ENCODE results near the gene PPRC1. TPM values are rescaled to one million over a fixed set of nuclear protein-coding genes. Genes with fewer than 3 reads are reported as not detected.

Gene PPRC1
- total RNA-seq, 1 donor from 2014 or later = 59.4 TPM

DNA sequence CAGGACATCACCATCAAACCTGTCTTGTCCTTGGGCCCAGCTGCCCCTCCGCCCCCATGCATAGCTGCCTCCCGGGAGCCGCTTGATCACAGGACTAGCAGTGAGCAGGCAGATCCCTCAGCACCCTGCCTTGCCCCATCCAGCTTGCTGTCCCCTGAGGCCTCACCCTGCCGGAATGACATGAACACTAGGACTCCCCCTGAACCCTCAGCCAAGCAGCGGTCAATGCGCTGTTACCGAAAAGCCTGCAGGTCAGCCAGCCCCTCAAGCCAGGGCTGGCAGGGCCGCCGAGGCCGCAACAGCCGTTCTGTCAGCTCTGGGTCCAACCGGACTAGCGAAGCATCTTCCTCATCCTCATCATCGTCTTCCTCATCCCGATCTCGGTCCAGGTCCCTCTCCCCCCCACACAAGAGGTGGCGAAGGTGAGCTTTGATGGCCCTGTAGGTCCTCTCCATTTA is 14.2 kb downstream of the PPRC1 start:
- DNase-seq (ENCODE audit: low spot score) = no peak

GRCh38 chr10:102147561-102147960 is 14.7 kb downstream of the PPRC1 start:
- DNase-seq (ENCODE audit: low spot score) = no peak

DNA sequence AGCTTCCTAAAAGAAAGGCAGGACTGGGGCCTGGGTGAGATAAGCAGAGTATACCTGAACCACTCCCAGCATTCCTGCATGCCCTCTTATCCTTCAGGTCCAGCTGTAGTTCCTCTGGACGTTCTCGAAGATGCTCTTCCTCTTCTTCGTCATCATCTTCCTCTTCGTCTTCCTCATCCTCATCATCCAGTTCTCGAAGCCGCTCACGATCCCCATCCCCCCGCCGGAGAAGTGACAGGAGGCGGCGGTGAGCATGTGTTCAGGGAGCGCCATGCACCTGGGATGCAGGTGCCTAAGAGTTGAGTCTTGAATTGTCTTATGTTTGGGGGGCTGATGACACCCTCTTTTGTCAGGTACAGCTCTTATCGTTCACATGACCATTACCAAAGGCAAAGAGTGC is 15.4 kb downstream of the PPRC1 start:
- DNase-seq (ENCODE audit: low spot score) = no peak

DNA sequence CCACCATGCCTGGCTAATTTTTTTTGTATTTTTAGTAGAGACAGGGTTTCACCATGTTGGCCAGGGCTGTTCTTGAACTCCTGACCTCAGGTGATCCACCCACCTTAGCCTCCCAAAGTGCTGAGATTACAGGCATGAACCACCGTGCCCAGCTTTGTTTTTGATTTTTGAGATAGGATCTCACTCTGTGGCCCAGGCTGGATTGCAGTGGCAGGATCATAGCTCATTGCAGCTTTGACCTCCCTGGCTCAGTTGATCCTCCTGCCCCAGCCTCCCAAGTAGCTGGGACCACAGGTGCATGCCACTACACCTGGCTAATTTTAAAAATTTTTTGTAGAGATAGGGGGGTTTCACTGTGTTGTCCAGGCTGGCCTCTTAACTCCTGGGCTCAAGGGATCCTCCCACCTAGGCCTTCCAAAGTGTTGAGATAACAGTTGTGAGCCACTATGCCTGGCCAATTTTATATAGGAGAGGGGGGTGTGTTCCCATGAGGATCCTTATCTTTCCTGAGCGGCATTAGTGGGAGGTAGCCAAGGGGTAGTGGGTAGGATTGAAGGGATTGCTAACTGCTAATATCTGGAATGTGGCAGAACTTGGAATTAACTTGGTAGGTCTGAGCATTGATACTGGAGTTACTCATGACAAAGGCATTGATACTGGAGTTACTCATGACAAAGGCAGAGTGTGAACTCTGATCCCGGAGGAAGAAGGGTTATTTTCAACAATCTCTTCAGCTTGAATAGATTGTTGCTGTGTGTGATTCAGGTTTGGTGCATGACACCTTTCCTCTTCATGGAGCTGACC is 18.3 kb downstream of the PPRC1 start:
- DNase-seq (ENCODE audit: low spot score) = no peak

GRCh38 chr10:102151774-102152544 is 19.1 kb downstream of the PPRC1 start, which contains the start of gene NOLC1:
NOLC1 (plus strand) TSS chr10:102152389; CDS start chr10:102152411, 22 bp downstream.
- peak; percentile 99 for DNase-seq (ENCODE audit: low spot score)

- no peak for DNase-seq (ENCODE audit: low spot score)
These were observed 19.7 kb downstream of the PPRC1 start for GRCh38 chr10:102152545-102152890.

GRCh38 chr10:102153093-102153620 is 20.3 kb downstream of the PPRC1 start:
- no peak for DNase-seq (ENCODE audit: low spot score)

GRCh38 chr10:102154466-102155116 is 21.8 kb downstream of the PPRC1 start:
- DNase-seq (ENCODE audit: low spot score) = no peak

- DNase-seq (ENCODE audit: low spot score) = no peak
These were observed 24.4 kb downstream of the PPRC1 start for GRCh38 chr10:102157224-102157623.

DNA sequence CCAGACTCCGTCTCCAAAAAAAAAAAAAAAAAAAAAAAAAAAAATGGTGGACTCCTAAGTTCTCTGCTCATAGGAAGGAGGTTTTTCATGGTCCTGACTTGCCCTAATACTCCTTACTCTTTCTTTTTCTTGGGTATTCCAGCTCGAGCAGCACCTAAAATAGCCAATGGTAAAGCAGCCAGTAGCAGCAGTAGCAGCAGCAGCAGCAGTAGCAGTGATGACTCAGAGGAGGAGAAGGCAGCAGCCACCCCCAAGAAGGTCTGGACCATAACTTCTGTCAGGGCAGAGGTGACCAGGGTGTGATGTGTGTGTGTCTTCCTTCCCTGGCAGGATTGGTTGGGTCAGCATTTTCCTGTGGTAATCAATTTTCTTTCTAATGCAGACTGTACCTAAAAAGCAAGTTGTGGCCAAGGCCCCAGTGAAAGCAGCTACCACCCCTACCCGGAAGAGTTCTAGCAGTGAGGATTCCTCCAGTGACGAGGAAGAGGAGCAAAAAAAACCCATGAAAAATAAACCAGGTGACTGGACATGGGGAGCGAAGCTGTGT is 26.3 kb downstream of the PPRC1 start:
- no peak for DNase-seq (ENCODE audit: low spot score)

DNA sequence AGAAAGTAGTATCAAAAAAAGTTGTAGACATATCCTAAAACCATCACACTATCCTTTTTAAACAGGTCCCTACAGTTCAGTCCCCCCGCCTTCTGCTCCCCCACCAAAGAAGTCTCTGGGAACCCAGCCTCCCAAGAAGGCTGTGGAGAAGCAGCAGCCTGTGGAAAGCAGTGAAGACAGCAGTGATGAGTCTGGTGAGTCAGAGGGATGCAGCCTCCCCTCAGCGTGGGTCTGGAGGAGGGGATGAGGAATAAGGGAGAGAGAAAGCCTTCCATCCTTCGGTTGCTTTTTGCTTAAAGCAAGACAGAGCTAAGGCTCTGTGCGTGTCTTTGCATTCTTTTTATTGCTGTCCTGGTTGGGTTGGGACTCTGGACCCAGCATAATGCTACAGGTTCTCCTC is 27.0 kb downstream of the PPRC1 start:
- DNase-seq (ENCODE audit: low spot score) = no peak

DNA sequence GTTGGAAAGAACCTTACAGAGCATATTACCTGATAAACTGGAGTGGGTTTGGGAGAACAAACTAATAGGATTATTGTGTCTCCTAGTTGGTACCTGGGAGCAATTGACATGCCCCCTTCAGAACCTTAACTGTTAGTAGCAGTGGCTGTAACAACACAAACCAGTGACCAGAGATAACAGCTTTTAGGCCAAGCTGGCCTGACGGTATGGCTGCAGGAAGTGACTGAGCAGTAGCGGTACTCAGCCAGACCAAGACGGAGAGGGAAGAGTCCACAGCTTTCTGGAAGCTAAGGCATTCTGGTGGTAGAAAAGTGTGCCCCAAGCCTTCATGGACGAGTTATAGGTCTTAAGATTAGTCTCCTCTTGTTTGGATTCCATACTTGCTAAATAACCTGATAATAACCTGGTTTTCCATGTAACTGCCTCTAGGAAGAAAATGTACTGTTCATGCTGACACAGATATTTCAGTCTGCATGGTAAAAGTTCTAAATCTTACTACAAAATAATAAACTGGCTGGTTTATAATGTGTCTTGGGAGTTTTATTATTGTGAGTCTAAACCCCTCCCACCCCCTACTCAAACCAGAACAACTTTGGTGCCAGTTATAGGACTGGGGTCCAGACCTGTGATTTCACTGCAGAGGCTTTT is 30.6 kb downstream of the PPRC1 start:
- no peak for DNase-seq (ENCODE audit: low spot score)

DNA sequence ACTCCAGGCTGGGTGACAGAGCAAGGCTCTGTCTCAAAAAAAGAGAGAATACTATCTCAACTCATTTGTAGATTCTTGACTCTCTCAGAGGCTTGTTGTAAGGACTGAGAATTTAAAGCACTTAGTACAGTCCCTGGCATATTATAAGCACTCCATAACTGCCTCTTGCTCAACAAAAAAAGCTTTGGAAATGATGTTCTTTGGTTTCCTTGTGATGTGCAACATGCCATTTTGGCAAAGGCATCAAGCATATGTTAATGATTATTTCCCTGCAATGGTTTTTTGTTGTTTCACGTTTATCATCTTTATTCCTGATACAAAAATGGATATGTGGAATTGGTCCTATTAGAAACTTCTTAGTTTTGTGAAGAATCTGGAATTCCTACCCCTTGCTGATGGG is 35.0 kb downstream of the PPRC1 start:
- DNase-seq (ENCODE audit: low spot score) = no peak

DNA sequence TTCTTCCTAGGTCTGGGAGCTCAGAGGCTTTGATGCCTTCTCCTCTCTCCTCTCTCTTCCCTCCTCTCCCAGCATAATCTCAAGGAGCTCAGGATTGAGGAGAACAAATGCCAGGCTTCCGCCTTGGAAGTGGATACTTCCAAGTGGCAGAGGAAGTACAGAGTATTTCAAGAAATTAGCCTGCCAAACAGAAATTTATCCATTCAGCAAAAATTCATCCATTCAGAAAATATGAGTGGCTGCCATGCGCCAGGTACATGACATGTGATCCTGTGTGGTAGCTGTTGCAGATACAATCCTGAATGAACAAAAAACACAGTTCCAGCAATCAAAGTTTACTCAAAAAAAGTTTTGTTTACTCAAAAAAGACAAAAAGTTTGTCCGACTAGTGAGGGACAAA is 37.8 kb downstream of the PPRC1 start:
- no peak for DNase-seq (ENCODE audit: low spot score)

- DNase-seq (ENCODE audit: low spot score) = no peak
These were observed 39.4 kb downstream of the PPRC1 start for GRCh38 chr10:102172288-102172687.

DNA sequence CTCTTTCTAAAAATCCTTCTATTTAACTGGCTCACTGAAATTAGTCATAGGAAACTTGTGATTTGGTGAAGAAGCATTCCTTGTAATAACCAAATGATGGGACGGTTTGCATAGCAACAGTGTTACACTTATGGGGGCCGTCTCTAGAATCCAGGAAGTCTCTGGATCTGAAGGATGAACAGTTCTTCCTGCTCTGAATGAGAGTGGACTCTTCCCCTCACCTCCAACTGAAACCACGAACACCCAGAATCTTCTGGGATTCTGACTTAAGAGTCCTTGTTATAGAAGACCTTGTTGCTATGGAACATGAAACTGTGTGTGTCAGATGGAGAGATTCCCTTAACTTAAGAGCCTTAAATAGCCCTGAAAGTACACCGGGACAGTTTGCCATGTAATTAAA is 42.6 kb downstream of the PPRC1 start:
- no peak for DNase-seq (ENCODE audit: low spot score)

DNA sequence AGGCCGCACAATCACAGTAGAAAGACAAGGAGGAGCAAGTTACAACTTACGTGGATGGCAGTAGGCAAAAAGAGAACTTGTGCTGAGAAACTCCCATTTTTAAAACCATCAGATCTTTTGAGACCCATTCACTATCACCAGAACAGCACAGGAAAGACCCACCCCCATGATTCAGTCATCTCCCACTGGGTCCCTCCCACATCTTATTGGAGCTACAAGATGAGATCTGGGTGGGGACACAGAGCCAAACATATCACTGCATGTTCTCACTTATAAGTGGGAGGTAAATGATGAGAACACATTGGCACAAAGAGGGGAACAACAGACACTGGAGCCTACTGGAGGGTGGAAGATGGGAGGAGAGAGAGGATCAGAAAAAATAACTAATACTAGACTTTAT is 51.8 kb downstream of the PPRC1 start:
- DNase-seq (ENCODE audit: low spot score) = no peak

GRCh38 chr10:102185272-102185671 is 52.4 kb downstream of the PPRC1 start:
- DNase-seq (ENCODE audit: low spot score) = no peak

DNA sequence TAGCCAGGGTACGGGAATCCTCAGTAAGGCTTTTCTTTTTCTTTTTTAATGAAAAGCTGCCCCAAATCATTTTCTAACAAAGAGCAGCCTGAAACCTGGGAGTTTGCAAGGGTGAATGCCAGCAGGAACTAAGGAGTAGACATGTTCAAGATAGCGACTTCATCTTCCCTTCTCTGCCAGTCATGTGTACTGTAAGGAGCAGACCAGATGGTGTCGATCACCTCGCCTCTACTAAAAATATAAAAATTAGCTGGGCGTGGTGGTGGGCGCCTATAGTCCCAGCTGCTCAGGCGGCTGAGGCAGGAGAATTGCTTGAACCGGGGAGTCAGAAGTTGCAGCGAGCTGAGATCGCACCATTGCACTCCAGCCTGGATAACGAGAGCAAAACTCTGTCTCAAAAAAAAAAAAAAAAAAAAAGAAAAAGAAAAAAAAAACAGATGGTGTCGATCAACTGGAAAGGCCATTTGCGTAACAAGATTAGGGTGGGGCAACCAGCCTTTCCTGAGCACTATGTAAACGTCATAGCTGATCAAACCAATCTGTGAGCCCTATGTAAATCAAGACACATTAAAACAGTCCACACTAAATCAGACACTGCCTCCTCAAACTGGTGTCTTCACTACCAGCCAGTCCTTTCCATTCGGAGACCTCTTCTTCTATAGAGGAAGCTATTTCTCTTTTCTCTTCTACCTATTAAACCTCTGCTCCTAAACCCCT is 53.1 kb downstream of the PPRC1 start:
- no peak for DNase-seq (ENCODE audit: low spot score)

DNA sequence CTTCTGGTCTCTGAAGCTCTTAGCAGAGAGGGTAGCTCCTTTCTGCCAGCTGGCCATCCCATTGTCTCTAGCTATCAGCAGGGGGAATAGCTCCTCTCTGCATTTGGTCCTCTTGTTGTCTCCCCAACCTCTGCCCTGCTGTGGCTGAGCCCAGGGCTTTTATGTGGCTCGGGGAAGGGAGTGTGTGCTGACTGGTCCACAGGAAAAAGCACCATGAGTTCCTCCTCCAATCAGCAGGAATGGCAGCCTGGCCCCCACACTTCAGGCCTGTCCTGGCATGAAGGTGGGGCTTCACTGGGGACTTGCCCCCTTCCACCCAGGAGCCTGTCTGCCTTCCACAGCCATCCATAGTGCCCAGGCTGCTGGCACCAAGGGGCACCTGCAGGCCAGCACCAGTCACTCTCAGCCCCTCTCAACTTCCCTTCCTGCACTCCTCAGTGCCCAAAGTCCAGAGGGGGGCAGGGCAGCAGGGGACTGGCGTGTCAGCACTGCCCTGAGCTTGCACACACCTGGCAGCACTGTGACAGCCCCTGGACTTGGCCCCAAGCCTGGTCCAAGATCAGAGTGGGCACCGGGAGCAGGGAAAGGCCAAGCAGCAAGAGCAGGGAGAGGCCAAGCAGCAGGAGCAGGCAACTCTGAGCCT is 55.6 kb downstream of the PPRC1 start:
- no peak for DNase-seq (ENCODE audit: low spot score)
